ENCODE measurements around the gene MORF4L1. TPM values are rescaled to one million over a fixed set of nuclear protein-coding genes. Genes with fewer than 3 reads are reported as not detected.
"Not testable (repeated sequence)": the region's sequence is repeated elsewhere in the genome, so short reads cannot be mapped to it uniquely, and the experiment has no call there.

MORF4L1 gene
- total RNA-seq, 1 experiment from 2014 or later = 216 TPM

DNA sequence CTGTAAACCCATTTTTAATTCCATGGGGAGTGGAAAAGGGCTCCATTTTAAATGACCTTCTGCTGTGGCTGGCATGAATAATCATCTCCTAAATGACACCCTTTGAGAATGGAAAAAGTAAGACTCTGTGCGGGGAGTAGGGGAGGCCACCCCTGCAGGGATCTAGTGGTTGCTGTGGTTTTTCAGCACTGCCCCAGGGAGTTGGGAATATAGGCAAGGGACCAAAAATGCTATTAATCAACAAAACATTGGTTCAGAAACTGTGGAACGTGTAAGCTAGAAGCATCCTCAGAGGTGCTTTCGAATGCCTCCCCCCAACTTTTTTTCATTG, 31.3 kb upstream of the MORF4L1 start:
- Histone ChIP-seq H2AFZ (ENCODE audit: low read length) (no peak overlapping the region), H3K4me1 (ENCODE audit: insufficient read depth, low read length) (no peaks in the 10 kb centered on the region), H3K4me2 (ENCODE audit: low read length) (no peak overlapping the region), H3K9ac (ENCODE audit: low read length) (no peak overlapping the region), H3K27me3 (ENCODE audit: low read length) (no peaks in the 10 kb centered on the region), H3K36me3 (ENCODE audit: low read depth, low read length) (no peaks in the 10 kb centered on the region), H3K27ac (ENCODE audit: low read length) (no peak overlapping the region), H4K20me1 (ENCODE audit: low read length) (no peaks in the 10 kb centered on the region), H3K79me2 (ENCODE audit: low read length) (no peaks in the 10 kb centered on the region), H3K9me3 (ENCODE audit: low read length) (no peaks in the 10 kb centered on the region), H3K4me3 (ENCODE audit: low read length) (no peak overlapping the region), H3K9me2 (replicated peaks; ENCODE audit: low read length) (no peaks in the 10 kb centered on the region), H3F3A (ENCODE audit: low read length, unreplicated experiment) (no peaks in the 10 kb centered on the region)
- no peak for DNase-seq
- no TSS peak for BruUV-seq (replicated peaks)
- ChIA-PET POLR2A (ENCODE audit: unreplicated experiment) (no interaction called here), CTCF (no interaction called here)
- intact Hi-C loops (cut with micrococcal nuclease) = no loop called here
- no peak for TF ChIP-seq CTCF (conservative IDR thresholded peaks at IDR 0.05; ENCODE audit: low read depth, low read length)
- TF ChIP-seq EZH2 (IDR thresholded peaks at IDR 0.05; ENCODE audit: low read length, unreplicated experiment) = no peak
- no peak for TF ChIP-seq EZH2phosphoT487 (IDR thresholded peaks at IDR 0.05; ENCODE audit: borderline replicate concordance, low read length)
- no peak for ATAC-seq

DNA sequence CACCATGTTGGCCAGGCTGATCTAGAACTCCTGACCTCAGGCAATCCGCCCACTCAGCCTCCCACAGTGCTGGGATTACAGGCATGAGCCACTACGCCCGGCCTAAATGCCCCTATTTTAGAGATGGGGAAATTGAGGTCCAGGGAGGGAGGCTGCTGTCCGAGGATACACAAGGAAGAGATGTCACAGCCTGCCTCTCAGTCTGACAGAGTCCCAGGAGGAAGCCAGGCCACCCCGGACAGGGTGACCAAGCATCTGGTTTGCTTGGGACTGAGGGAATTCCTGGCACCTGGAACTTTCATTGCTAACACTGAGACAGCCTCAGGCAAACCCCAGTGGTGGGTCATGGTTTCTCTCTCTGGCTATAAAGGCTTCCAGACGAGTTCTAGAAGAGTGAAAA, 30.8 kb upstream of the MORF4L1 start:
- CTCF ChIA-PET = no interaction called here

DNA sequence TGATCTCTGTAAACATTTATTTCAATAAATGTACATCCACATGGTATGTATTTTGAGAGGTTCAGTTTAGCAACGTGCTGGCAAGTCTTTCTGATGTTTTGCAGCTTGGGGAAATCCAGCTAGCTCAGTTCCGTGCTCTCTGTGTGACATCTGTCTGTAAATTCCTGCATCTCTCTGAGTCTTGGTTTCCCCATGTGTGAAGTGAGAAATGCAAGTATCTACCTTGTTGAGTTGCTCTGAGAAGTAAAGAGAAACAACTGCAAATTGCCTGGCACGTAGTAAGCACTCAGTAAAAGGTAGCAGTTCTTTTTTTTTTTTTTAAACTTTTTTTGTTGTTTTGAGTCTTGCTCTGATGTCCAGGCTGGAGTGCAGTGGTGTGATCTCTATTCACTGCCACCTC, 30.2 kb upstream of the MORF4L1 start:
- POLR2A ChIA-PET (ENCODE audit: unreplicated experiment) = no interaction called here

More for the DNA sequence above, 30.8 kb upstream of the MORF4L1 start:
- Histone ChIP-seq H3K4me3 (ENCODE audit: low read length) (no peak overlapping the region), H3K4me2 (ENCODE audit: low read length) (no peak overlapping the region), H3K4me1 (ENCODE audit: insufficient read depth, low read length) (no peaks in the 10 kb centered on the region), H3K79me2 (ENCODE audit: low read length) (no peaks in the 10 kb centered on the region), H4K20me1 (ENCODE audit: low read length) (no peaks in the 10 kb centered on the region), H3K27ac (ENCODE audit: low read length) (no peak overlapping the region), H3K9me2 (replicated peaks; ENCODE audit: low read length) (no peaks in the 10 kb centered on the region), H3F3A (ENCODE audit: low read length, unreplicated experiment) (no peaks in the 10 kb centered on the region), H3K27me3 (ENCODE audit: low read length) (no peaks in the 10 kb centered on the region), H2AFZ (ENCODE audit: low read length) (no peak overlapping the region), H3K9ac (ENCODE audit: low read length) (no peak overlapping the region), H3K9me3 (ENCODE audit: low read length) (no peaks in the 10 kb centered on the region), H3K36me3 (ENCODE audit: low read depth, low read length) (no peaks in the 10 kb centered on the region)
- intact Hi-C loops (cut with micrococcal nuclease) = no loop called here
- BruUV-seq (replicated peaks) = no TSS peak
- POLR2A ChIA-PET (ENCODE audit: unreplicated experiment) = no interaction called here
- no peak for DNase-seq
- no peak for ATAC-seq
- TF ChIP-seq CTCF (conservative IDR thresholded peaks at IDR 0.05; ENCODE audit: low read depth, low read length) = no peak
- TF ChIP-seq EZH2phosphoT487 (IDR thresholded peaks at IDR 0.05; ENCODE audit: borderline replicate concordance, low read length) = no peak
- no peak for TF ChIP-seq EZH2 (IDR thresholded peaks at IDR 0.05; ENCODE audit: low read length, unreplicated experiment)

GRCh38 chr15:78846906-78847305, 25.8 kb upstream of the MORF4L1 start:
- H3K79me2 ChIP-seq (ENCODE audit: low read length); H3K9me2 ChIP-seq (replicated peaks; ENCODE audit: low read length); H3K4me1 ChIP-seq (ENCODE audit: insufficient read depth, low read length); H3K9me3 ChIP-seq (ENCODE audit: low read length); ATAC-seq; H3K4me2 ChIP-seq (ENCODE audit: low read length); H3K27ac ChIP-seq (ENCODE audit: low read length); H3K27me3 ChIP-seq (ENCODE audit: low read length); H3K9ac ChIP-seq (ENCODE audit: low read length); BruUV-seq (replicated peaks); intact Hi-C loops (cut with micrococcal nuclease); H4K20me1 ChIP-seq (ENCODE audit: low read length); H3F3A ChIP-seq (ENCODE audit: low read length, unreplicated experiment); CTCF ChIA-PET; POLR2A ChIA-PET (ENCODE audit: unreplicated experiment); H3K4me3 ChIP-seq (ENCODE audit: low read length); H3K36me3 ChIP-seq (ENCODE audit: low read depth, low read length); DNase-seq; H2AFZ ChIP-seq (ENCODE audit: low read length): not testable (repeated sequence)

More for the DNA sequence above, 30.2 kb upstream of the MORF4L1 start:
- Histone ChIP-seq H3K4me1 (ENCODE audit: insufficient read depth, low read length) (no peaks in the 10 kb centered on the region), H3K27me3 (ENCODE audit: low read length) (no peaks in the 10 kb centered on the region), H3K4me3 (ENCODE audit: low read length) (no peak overlapping the region), H3K36me3 (ENCODE audit: low read depth, low read length) (no peaks in the 10 kb centered on the region), H3K27ac (ENCODE audit: low read length) (no peak overlapping the region), H3K9me2 (replicated peaks; ENCODE audit: low read length) (no peaks in the 10 kb centered on the region), H3F3A (ENCODE audit: low read length, unreplicated experiment) (no peaks in the 10 kb centered on the region), H3K79me2 (ENCODE audit: low read length) (no peaks in the 10 kb centered on the region), H3K4me2 (ENCODE audit: low read length) (no peak overlapping the region), H4K20me1 (ENCODE audit: low read length) (no peaks in the 10 kb centered on the region), H2AFZ (ENCODE audit: low read length) (no peak overlapping the region), H3K9me3 (ENCODE audit: low read length) (no peaks in the 10 kb centered on the region), H3K9ac (ENCODE audit: low read length) (no peak overlapping the region)
- no TSS peak for BruUV-seq (replicated peaks)
- no peak for TF ChIP-seq EZH2phosphoT487 (IDR thresholded peaks at IDR 0.05; ENCODE audit: borderline replicate concordance, low read length)
- no peak for TF ChIP-seq EZH2 (IDR thresholded peaks at IDR 0.05; ENCODE audit: low read length, unreplicated experiment)
- no peak for TF ChIP-seq CTCF (conservative IDR thresholded peaks at IDR 0.05; ENCODE audit: low read depth, low read length)
- intact Hi-C loops (cut with micrococcal nuclease) = no loop called here
- CTCF ChIA-PET = no interaction called here
- ATAC-seq (no peak), DNase-seq (no peak)
